HepG2 (cell line): ENCODE data around the gene KNL1. TPM values are rescaled to one million over a fixed set of nuclear protein-coding genes. Genes with fewer than 3 reads are reported as not detected.

Source experiments
- ARID4A ChIP-seq: sonication (generic); formaldehyde crosslinking; IDR thresholded peaks from 2 replicates; pipeline ENCODE4 v1.5.0; 2020; ENCODE audit warnings: mild to moderate bottlenecking, missing genetic modification reagents, borderline replicate concordance
- ATM ChIP-seq: fragments of 450-650 bp; IDR thresholded peaks from 2 replicates; pipeline ENCODE4 v1.7.1; 2017; ENCODE audit warnings: mild to moderate bottlenecking, borderline replicate concordance
- DNMT1 ChIP-seq: sonication (generic); formaldehyde crosslinking; IDR thresholded peaks from 2 replicates; pipeline ENCODE4 v1.5.1; 2020; ENCODE audit warnings: mild to moderate bottlenecking, missing genetic modification reagents
- ETV5 ChIP-seq: IDR thresholded peaks from 2 replicates; pipeline ENCODE4 v1.6.1; 2018; ENCODE audit warnings: missing biosample characterization, missing genetic modification reagents, inconsistent platforms, borderline replicate concordance
- FOXC1 ChIP-seq: sonication (generic); formaldehyde crosslinking; IDR thresholded peaks from 2 replicates; pipeline ENCODE4 v1.8.0; 2022; ENCODE audit warnings: mild to moderate bottlenecking, missing genetic modification reagents, borderline replicate concordance
- HNF1B ChIP-seq: sonication (generic); formaldehyde crosslinking; IDR thresholded peaks from 2 replicates; pipeline ENCODE4 v1.5.1; 2020; ENCODE audit warnings: mild to moderate bottlenecking, moderate library complexity, missing genetic modification reagents
- HOXA5 ChIP-seq: sonication (generic); formaldehyde crosslinking; IDR thresholded peaks from 2 replicates; pipeline ENCODE4 v1.4.0; 2020; ENCODE audit warnings: missing genetic modification reagents
- HOXA7 ChIP-seq: sonication (generic); formaldehyde crosslinking; IDR thresholded peaks from 2 replicates; pipeline ENCODE4 v1.8.1; 2022; ENCODE audit warnings: mild to moderate bottlenecking, missing genetic modification reagents, moderate library complexity
- MXD4 ChIP-seq: IDR thresholded peaks from 2 replicates; pipeline ENCODE4 v1.6.1; 2016; ENCODE audit warnings: mild to moderate bottlenecking, missing biosample characterization, missing genetic modification reagents
- MXI1 ChIP-seq: IDR thresholded peaks from 3 replicates; pipeline ENCODE4 v1.6.1; 2012; ENCODE audit warnings: low read depth, low read length, inconsistent platforms, borderline replicate concordance
- NR0B2 ChIP-seq: sonication (generic); formaldehyde crosslinking; IDR thresholded peaks from 2 replicates; pipeline ENCODE4 v1.4.0; 2020; ENCODE audit warnings: mild to moderate bottlenecking, missing genetic modification reagents
- PCBP1 ChIP-seq: fragments of 200-400 bp; formaldehyde crosslinking; IDR thresholded peaks from 2 replicates; pipeline ENCODE4 v1.6.1; 2017; ENCODE audit warnings: mild to moderate bottlenecking, low read depth, low read length, borderline replicate concordance
- PITX1 ChIP-seq: sonication (generic); formaldehyde crosslinking; IDR thresholded peaks from 2 replicates; pipeline ENCODE4 v1.5.1; 2020; ENCODE audit warnings: mild to moderate bottlenecking, missing genetic modification reagents
- RXRA ChIP-seq: sonication (generic); formaldehyde crosslinking; IDR thresholded peaks from 2 replicates; pipeline ENCODE4 v1.5.1; 2020; ENCODE audit warnings: missing genetic modification reagents
- SAP130 ChIP-seq: IDR thresholded peaks from 2 replicates; pipeline ENCODE4 v1.6.1; 2016; ENCODE audit warnings: low read depth
- TERF1 ChIP-seq: sonication (generic); formaldehyde crosslinking; IDR thresholded peaks from 2 replicates; pipeline ENCODE4 v1.8.0; 2022; ENCODE audit warnings: mild to moderate bottlenecking, missing genetic modification reagents, moderate library complexity
- ZBTB43 ChIP-seq: sonication (generic); formaldehyde crosslinking; conservative IDR thresholded peaks from 2 replicates; pipeline ENCODE4 v1.4.0; 2020; ENCODE audit warnings: missing genetic modification reagents
- ZEB1 ChIP-seq: IDR thresholded peaks from 2 replicates; pipeline ENCODE4 v1.6.1; 2012; ENCODE audit warnings: mild to moderate bottlenecking, low read depth, inconsistent platforms; ENCODE audit not compliant: insufficient replicate concordance
- ZFP62 ChIP-seq: sonication (generic); formaldehyde crosslinking; IDR thresholded peaks from 2 replicates; pipeline ENCODE4 v1.4.0; 2020; ENCODE audit warnings: missing genetic modification reagents
- ZNF124 ChIP-seq: sonication (generic); formaldehyde crosslinking; IDR thresholded peaks from 2 replicates; pipeline ENCODE4 v1.4.0; 2020; ENCODE audit warnings: missing genetic modification reagents
- ZNF382 ChIP-seq: sonication (generic); formaldehyde crosslinking; IDR thresholded peaks from 2 replicates; pipeline ENCODE4 v1.5.0; 2020; ENCODE audit warnings: missing genetic modification reagents, mild to moderate bottlenecking, borderline replicate concordance
- polyA plus RNA-seq, 8 experiments: library from polyadenylated mRNA; depleted of rRNA in 3 of 8; stranded (reverse) in 7 of 8; unstranded in 1 of 8; fragments of >200 nt; fragmentation: Illumina TruSeq in 4 of 8; extraction: Trizol in 4 of 8; gene quantifications; 2 replicates each; pipeline versions ENCODE4 v1.2.1 to v1.2.3, GENCODE V29; 2011 to 2016; ENCODE audit warnings: low read depth in 4 of 8, missing spikeins in 1 of 8, mixed read lengths in 1 of 8; ENCODE audit not compliant: insufficient read depth in 1 of 8
- total RNA-seq, 5 experiments: library from RNA; depleted of rRNA; stranded (reverse); fragments of >200 nt; fragmentation: Illumina TruSeq; extraction: Trizol; gene quantifications; 2 replicates each; pipeline ENCODE4 v1.2.3, GENCODE V29; 2016; ENCODE audit warnings: low read depth in 1 of 5

KNL1 gene
- total and polyA plus RNA-seq, 2 of the 13 experiments (the other 11 are each of a cell fraction or from before 2014, with no cell fraction given), result 8.0 to 21.4 TPM

- TF ChIP-seq TERF1 (CRISPR knock-in tag) (no peak), ATM (no peak), SAP130 (CRISPR knock-in tag) (peak; percentile 85), ZNF382 (no peak), MXD4 (CRISPR knock-in tag) (peak; percentile 68; the same call in 1 of the 2 replicates), ZBTB43 (CRISPR knock-in tag) (0 out of 2 replicates have a peak, but pooled peaks have one; percentile 58), RXRA (CRISPR knock-in tag) (peak; percentile 32; the same call in 1 of the 2 replicates), MXI1 (peak; percentile 88; the same call in 2 of the 3 replicates), HNF1B (CRISPR knock-in tag) (peak; percentile 52), ZEB1 (no peak), ZNF124 (CRISPR knock-in tag) (no peak), ZFP62 (CRISPR knock-in tag) (no peak), PCBP1 (0 out of 2 replicates have a peak, but pooled peaks have one; percentile 39), ETV5 (CRISPR knock-in tag) (peak; percentile 53), FOXC1 (CRISPR knock-in tag) (peak; percentile 60; the same call in 1 of the 2 replicates), HOXA7 (CRISPR knock-in tag) (no peak), PITX1 (CRISPR knock-in tag) (peak; percentile 39; the same call in 1 of the 2 replicates), ARID4A (CRISPR knock-in tag) (peak; percentile 79), DNMT1 (CRISPR knock-in tag) (no peak), HOXA5 (CRISPR knock-in tag) (peak; percentile 54; the same call in 1 of the 2 replicates), NR0B2 (peak; percentile 68; the same call in 1 of the 2 replicates)
Observed at GRCh38 chr15:40564591-40565332, 29.3 kb upstream of the KNL1 start, which contains the start of gene CCDC32 (continued).
